AG09319 (cell line): ENCODE data around the gene PIR.

Experiments used
- DNase-seq: peaks from one replicate; pipeline ENCODE4 v3.0.0-alpha.2; 2010; ENCODE audit warnings: low read depth; ENCODE audit errors: extremely low read depth
- TF ChIP-seq, protein P1 (sequence below): IDR thresholded peaks from 2 replicates; pipeline ENCODE4 v1.5.1; 2011; ENCODE audit warnings: low read depth, mild to moderate bottlenecking, inconsistent platforms, low read length, moderate library complexity

Gene PIR

DNA sequence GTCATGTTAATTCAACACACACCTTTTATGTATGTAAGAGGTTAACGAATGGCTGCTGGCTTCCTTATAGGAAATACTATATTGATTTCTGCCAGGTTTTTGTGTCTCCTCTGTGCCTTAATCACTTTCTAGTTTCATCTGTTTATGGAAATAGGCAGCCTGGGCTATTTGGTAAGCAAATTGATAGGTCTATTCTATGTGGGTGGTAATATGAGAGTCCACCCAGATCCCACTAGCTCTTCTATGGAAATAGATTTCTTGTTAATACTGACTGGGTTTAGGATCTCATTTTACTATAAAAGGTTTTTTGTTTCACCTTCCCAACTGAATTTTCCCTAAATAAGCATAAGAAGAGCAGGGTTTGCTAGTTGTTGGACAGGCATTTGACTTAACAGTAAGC lies 11.5 kb upstream of the PIR start:
- DNase-seq, result no peak
- TF ChIP-seq, protein P1, sequence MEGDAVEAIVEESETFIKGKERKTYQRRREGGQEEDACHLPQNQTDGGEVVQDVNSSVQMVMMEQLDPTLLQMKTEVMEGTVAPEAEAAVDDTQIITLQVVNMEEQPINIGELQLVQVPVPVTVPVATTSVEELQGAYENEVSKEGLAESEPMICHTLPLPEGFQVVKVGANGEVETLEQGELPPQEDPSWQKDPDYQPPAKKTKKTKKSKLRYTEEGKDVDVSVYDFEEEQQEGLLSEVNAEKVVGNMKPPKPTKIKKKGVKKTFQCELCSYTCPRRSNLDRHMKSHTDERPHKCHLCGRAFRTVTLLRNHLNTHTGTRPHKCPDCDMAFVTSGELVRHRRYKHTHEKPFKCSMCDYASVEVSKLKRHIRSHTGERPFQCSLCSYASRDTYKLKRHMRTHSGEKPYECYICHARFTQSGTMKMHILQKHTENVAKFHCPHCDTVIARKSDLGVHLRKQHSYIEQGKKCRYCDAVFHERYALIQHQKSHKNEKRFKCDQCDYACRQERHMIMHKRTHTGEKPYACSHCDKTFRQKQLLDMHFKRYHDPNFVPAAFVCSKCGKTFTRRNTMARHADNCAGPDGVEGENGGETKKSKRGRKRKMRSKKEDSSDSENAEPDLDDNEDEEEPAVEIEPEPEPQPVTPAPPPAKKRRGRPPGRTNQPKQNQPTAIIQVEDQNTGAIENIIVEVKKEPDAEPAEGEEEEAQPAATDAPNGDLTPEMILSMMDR, result no peak

DNA sequence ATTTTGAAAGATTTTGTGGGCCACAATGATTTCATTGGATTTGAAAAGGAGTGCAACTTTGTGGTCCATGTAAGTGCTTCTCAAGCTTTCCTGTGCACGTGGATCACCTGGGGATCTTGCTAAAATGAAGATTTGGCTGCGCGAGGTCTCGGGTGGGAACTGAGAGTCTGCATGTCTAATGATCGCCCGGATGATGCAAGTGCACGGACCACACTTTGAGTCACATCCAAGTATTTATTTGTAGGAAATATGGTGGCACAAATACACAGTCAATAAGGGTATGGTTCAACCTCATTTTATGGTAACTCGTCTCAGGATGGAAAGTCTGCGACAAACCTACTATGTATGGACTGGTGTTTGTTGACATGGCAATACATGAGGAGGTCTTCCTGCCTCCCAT lies 8.4 kb upstream of the PIR start:
- DNase-seq, result no peak
- TF ChIP-seq, protein P1, result no peak

DNA sequence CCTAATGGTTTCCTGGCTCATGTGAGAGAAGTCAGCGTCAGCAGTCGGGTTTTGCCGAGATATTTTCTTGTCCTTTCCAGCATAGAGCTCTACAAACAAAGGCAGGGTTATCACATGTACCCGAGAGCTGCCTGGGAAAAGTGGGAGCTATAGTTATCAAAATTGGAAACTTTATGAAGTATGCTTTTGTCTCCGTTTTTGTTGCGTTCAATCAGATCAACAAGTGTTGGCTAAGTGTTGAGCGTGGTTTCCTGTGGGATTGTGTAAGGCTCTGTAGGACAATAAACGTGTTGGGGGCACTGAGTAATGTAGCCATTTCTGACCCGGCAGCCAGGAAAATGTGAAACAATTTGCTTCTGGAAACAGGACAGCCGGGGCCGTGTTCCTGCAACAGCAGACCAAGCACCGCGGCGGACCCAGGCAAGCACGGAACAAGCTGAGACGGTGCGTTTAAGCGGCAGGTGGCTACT lies 7.4 kb upstream of the PIR start, which contains the start of gene BMX:
TSS of gene BMX (plus strand) at position 311 of the 470 bp plus-strand sequence. CDS start 7,547 bp downstream, outside the sequence.
- no peak for DNase-seq
- TF ChIP-seq, protein P1, result no peak

DNA sequence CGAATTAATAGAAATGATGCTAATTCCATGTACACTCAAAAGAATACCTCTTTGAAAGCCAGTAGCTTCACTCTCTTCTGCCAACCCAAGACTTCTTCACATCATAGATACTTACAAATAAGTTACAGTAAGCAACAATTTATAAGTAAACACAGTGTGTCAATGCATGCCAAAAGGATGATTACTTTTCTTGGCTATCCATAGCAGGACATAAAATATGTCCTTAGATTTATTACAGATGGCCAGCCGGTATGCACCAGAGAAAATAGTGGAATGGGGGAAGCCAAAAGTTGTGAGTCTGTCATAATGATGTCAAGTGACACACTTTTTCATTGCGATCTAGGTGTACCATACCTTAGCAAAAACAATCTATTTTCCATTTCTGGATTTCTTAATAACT lies 6.8 kb upstream of the PIR start:
- TF ChIP-seq, protein P1, result no peak
- DNase-seq, result no peak

DNA sequence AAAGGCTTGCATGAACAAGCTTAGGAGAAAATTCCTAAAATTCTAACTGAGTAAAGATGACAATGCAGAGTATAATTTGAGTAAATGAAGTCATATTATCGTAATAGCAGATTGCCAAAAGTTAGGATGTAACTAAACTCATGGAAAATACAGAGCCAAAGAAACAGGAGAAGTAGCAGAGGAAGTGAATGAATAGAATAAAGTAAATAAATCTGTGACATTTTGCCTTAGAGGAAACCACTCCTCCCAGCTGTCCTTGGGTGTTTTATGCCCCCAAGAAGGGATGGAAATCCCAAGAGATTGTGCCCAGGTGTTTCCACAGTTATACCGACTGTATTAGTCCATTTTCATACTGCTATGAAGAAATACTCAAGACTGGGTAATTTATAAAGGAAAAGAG lies 5.6 kb upstream of the PIR start:
- no peak for DNase-seq
- TF ChIP-seq, protein P1, result no peak

DNA sequence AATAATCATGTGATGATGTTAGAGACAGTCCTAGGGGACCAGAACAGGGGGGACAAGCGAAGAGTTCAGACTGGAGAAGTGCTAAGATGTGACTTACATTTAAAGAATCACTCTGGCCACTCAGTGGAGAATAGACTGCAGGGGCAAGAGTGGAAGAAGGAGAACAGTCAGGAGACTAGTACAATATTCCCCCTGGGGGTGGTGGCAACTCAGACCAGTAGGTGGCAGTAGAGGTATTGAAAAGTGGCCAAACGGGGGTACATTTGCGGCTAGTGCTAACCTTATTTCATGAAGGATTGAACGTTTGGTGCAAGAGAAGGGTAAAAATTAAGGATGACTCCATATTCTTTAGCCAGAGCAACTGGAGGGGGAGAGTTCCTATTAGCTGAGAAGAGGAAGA lies 4.7 kb upstream of the PIR start:
- no peak for DNase-seq

DNA sequence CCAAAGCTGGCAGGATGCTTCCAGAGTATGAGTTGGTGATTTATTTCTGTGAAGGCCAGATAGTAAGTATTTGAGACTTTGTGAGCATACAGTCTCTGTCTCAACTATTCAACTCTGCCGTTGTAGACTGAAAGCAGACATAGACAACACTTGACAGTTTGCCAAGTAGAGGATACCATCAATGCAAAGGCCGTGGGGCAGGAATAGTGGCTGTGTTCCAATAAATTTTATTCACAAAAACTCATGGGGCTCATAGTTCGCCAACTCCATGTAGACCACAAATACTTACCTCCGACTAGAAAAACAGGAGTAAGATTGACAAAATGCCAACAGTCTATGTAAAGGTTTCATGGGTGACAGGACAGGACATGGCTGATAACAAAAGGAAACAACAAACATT lies 3.7 kb upstream of the PIR start:
- TF ChIP-seq, protein P1, result no peak
- DNase-seq, result no peak

More for the DNA sequence above, 4.7 kb upstream of the PIR start:
- TF ChIP-seq, protein P1, result peak; percentile 69
